A549 (cell line): ENCODE results near the gene KCNH4.

Source experiments
- FOSL2 ChIP-seq, 2 experiments: fragments of 450-650 bp in 1 of 2; fragments of >200 bp in 1 of 2; sonication (Bioruptor Twin) in 1 of 2; formaldehyde crosslinking; IDR thresholded peaks; 2 replicates each; pipeline versions ENCODE4 v1.5.0 to v1.6.1; 2016 to 2020; ENCODE audit warnings: mild to moderate bottlenecking in 1 of 2, moderate library complexity in 1 of 2
- JUN ChIP-seq, 2 experiments: fragments of >200 bp; sonication (Bioruptor Twin); formaldehyde crosslinking; IDR thresholded peaks; 2 replicates in 1 of 2; 3 replicates in 1 of 2; pipeline ENCODE4 v1.6.1; 2016 to 2017
- JUNB ChIP-seq: fragments of >200 bp; sonication (Bioruptor Twin); formaldehyde crosslinking; IDR thresholded peaks from 2 replicates; pipeline ENCODE4 v1.6.1; 2016
- KDM5A ChIP-seq: fragments of 200-600 bp; sonication (generic); IDR thresholded peaks from 2 replicates; pipeline ENCODE4 v1.6.1; 2016; ENCODE audit warnings: antibody characterized with exemption, mild to moderate bottlenecking
- POLR2A ChIP-seq: IDR thresholded peaks from 2 replicates; pipeline ENCODE4 v1.6.1; 2012; ENCODE audit warnings: mild to moderate bottlenecking, low read length
- POLR2AphosphoS2 ChIP-seq: conservative IDR thresholded peaks from 2 replicates; pipeline ENCODE4 v1.6.1; 2012; ENCODE audit warnings: low read length, improper control_type of control experiment, inconsistent platforms
- RAD21 ChIP-seq, 2 experiments: fragments of >200 bp in 1 of 2; sonication (Bioruptor Twin) in 1 of 2; formaldehyde crosslinking in 1 of 2; IDR thresholded peaks in 1 of 2; conservative IDR thresholded peaks in 1 of 2; 2 replicates in 1 of 2; 3 replicates in 1 of 2; pipeline ENCODE4 v1.6.1; 2012 to 2018; ENCODE audit warnings: inconsistent platforms in 1 of 2
- RCOR1 ChIP-seq: fragments of 150-350 bp; IDR thresholded peaks from 2 replicates; pipeline ENCODE4 v1.6.1; 2014; ENCODE audit warnings: antibody characterized with exemption, low read length, low read depth
- RFX5 ChIP-seq: fragments of 450-650 bp; IDR thresholded peaks from 2 replicates; pipeline ENCODE4 v1.7.1; 2014; ENCODE audit warnings: antibody characterized with exemption, mild to moderate bottlenecking, moderate library complexity
- ZNF302 ChIP-seq: fragments of 250-450 bp; sonication (Bioruptor Pico); IDR thresholded peaks from 2 replicates; pipeline ENCODE4 v1.9.0; 2021; ENCODE audit warnings: inconsistent platforms, mild to moderate bottlenecking, moderate library complexity
- ZSCAN20 ChIP-seq: fragments of 250-450 bp; sonication (Bioruptor Pico); IDR thresholded peaks from 2 replicates; pipeline ENCODE4 v1.8.0; 2022; ENCODE audit warnings: mild to moderate bottlenecking, moderate library complexity
- TF ChIP-seq, protein P1 (sequence below): fragments of >200 bp; sonication (Bioruptor Twin); formaldehyde crosslinking; IDR thresholded peaks from 3 replicates; pipeline ENCODE4 v1.6.1; 2016
- TF ChIP-seq, protein P2 (sequence below): fragments of >200 bp; sonication (Bioruptor Twin); formaldehyde crosslinking; IDR thresholded peaks from 3 replicates; pipeline ENCODE4 v1.5.1; 2016
- TF ChIP-seq, protein P3 (sequence below): fragments of 450-650 bp; IDR thresholded peaks from 2 replicates; pipeline ENCODE4 v1.6.1; 2014; ENCODE audit warnings: antibody characterized with exemption

DNA sequence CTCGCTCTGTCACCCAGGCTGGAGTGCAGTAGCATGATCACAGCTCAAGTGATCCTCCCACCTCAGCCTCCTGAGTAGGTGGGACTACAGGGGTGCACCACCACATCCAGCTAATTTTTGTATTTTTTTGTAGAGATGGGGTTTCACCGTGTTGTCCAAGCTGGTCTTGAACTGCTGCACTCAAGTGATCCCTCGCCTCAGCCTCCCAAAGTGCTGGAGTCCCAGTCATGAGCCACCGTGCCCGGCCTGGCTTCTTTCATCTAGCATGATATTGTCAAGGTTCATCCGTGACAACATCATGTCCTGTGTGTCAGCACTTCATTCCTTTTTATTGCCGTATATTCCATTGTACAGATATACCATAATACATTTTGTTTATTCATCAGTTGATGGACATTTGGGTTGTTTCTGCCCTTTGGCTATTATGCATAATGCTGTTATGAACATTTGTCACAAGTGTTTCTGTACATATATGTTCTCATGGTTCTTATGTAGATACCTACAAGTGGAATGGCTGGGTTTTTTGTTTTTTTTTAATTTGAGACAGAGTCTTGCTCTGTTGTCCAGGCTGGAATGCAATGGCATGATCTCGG, 16.7 kb upstream of the KCNH4 start:
- TF ChIP-seq, protein P1, sequence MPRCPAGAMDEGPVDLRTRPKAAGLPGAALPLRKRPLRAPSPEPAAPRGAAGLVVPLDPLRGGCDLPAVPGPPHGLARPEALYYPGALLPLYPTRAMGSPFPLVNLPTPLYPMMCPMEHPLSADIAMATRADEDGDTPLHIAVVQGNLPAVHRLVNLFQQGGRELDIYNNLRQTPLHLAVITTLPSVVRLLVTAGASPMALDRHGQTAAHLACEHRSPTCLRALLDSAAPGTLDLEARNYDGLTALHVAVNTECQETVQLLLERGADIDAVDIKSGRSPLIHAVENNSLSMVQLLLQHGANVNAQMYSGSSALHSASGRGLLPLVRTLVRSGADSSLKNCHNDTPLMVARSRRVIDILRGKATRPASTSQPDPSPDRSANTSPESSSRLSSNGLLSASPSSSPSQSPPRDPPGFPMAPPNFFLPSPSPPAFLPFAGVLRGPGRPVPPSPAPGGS: no peak
- TF ChIP-seq POLR2A (no peak), FOSL2 (IDR thresholded peaks at IDR 0.05) (no peak), FOSL2 (CRISPR knock-in tag; IDR thresholded peaks at IDR 0.05) (no peak), RAD21 (conservative IDR thresholded peaks at IDR 0.05 in 1 of 2, IDR thresholded peaks at IDR 0.05 in 1 of 2) (no peak), JUN (IDR thresholded peaks at IDR 0.05) (no peak), KDM5A (no peak), ZNF302 (CRISPR knock-in tag) (no peak), POLR2AphosphoS2 (no peak), RCOR1 (no peak), ZSCAN20 (no peak), RFX5 (no peak), JUNB (no peak)
- TF ChIP-seq, protein P2, sequence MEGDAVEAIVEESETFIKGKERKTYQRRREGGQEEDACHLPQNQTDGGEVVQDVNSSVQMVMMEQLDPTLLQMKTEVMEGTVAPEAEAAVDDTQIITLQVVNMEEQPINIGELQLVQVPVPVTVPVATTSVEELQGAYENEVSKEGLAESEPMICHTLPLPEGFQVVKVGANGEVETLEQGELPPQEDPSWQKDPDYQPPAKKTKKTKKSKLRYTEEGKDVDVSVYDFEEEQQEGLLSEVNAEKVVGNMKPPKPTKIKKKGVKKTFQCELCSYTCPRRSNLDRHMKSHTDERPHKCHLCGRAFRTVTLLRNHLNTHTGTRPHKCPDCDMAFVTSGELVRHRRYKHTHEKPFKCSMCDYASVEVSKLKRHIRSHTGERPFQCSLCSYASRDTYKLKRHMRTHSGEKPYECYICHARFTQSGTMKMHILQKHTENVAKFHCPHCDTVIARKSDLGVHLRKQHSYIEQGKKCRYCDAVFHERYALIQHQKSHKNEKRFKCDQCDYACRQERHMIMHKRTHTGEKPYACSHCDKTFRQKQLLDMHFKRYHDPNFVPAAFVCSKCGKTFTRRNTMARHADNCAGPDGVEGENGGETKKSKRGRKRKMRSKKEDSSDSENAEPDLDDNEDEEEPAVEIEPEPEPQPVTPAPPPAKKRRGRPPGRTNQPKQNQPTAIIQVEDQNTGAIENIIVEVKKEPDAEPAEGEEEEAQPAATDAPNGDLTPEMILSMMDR: no peak
- TF ChIP-seq, protein P3, sequence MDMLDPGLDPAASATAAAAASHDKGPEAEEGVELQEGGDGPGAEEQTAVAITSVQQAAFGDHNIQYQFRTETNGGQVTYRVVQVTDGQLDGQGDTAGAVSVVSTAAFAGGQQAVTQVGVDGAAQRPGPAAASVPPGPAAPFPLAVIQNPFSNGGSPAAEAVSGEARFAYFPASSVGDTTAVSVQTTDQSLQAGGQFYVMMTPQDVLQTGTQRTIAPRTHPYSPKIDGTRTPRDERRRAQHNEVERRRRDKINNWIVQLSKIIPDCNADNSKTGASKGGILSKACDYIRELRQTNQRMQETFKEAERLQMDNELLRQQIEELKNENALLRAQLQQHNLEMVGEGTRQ: no peak
